Ramos (cell line): ENCODE measurements around the gene NPHS1.
"Not testable (repeated sequence)": the region's sequence is repeated elsewhere in the genome, so short reads cannot be mapped to it uniquely, and the experiment has no call there.

Source experiments
- in situ Hi-C: fragments of 300-500 bp; cut with MboI; formaldehyde crosslinking; loops from one replicate; pipeline ENCODE4 v1.14.3; 2022; ENCODE audit warnings: low sequenced_read_pairs; ENCODE audit not compliant: unreplicated experiment

NPHS1 gene

GRCh38 chr19:35882114-35882832 is 30.0 kb upstream of the NPHS1 start:
- in situ Hi-C loops = no loop called here

GRCh38 chr19:35879770-35880317 is 27.5 kb upstream of the NPHS1 start:
- in situ Hi-C loops = no loop called here

- in situ Hi-C loops = no loop called here
These were observed 26.8 kb upstream of the NPHS1 start for GRCh38 chr19:35879068-35879467.

DNA sequence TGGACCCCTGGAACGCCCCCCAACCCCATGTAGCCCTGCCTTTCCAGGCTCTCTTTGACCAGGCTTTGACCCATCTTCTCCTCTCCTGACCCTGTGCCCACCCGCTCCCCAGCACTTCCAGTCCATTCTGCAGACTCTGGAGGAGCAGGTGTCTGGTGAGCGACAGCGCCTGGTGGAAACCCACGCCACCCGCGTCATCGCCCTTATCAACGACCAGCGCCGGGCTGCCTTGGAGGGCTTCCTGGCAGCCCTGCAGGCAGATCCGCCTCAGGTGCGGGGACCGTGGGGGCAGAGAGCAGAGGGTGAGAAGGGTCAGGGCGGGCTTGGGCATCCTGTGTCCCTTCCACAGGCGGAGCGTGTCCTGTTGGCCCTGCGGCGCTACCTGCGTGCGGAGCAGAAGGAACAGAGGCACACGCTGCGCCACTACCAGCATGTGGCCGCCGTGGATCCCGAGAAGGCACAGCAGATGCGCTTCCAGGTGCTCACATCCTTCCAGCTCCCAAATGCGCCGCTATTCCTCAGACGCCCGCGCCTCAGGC is 22.2 kb upstream of the NPHS1 start:
- in situ Hi-C loops = no loop called here

DNA sequence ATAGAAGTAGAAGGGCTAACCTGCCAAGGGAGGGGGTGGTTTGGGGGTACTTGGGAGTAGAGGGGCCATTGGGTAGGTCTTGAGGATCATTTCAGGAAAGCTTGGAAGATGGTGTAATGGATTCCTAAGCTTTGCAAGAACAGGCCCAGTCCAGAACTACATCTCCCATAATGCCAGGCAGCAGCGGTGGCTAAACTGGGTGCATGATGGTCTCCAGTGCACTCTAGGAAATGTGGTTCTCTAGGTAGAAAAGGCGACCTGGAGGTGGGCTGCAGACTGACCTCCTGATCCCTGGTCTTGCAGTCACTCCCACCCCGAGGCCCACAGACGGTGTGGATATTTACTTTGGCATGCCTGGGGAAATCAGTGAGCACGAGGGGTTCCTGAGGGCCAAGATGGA is 19.9 kb upstream of the NPHS1 start:
- in situ Hi-C loops = no loop called here

GRCh38 chr19:35871611-35872010 is 19.3 kb upstream of the NPHS1 start:
- in situ Hi-C loops = no loop called here

GRCh38 chr19:35870798-35871197 is 18.5 kb upstream of the NPHS1 start:
- in situ Hi-C loops = no loop called here

- in situ Hi-C loops = not testable (repeated sequence)
These were observed 17.9 kb upstream of the NPHS1 start for GRCh38 chr19:35870124-35870736.

DNA sequence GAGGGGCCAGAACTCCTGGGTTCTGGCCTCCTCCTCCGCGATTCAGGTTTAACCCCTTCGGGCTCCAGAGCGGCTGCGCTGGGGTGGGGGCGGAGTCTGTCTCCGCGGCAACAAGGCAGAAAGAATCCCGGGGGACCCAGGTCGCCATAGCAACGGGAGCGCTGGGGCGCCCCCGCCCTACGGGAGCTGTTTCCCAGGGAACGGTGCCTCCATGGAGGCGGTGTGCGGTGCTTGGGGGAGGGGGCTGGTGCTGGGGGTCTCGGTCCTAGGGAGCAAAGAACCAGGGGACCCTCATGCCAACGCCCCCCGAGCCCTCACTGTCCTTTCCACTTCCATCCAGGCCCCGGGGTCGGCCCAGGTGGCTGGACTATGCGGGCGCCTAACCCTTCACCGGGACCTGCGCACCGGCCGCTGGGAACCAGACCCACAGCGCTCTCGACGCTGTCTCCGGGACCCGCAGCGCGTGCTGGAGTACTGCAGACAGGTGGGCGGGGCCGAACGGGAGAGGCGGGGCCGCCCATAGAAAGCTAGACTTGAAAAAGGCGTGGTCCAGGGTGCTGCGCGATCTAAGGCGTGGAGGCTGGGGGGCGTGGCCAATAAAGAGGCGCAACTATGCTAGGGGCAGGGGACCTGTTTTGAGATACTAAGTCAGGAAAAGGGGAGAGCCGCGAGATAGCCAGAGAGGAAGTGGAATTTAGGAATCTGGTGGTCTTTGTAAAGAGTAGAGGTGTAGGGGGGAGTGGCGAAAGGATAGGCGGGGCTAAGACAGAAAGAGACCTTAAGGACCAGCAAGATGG is 17.2 kb upstream of the NPHS1 start:
- in situ Hi-C loops = no loop called here

DNA sequence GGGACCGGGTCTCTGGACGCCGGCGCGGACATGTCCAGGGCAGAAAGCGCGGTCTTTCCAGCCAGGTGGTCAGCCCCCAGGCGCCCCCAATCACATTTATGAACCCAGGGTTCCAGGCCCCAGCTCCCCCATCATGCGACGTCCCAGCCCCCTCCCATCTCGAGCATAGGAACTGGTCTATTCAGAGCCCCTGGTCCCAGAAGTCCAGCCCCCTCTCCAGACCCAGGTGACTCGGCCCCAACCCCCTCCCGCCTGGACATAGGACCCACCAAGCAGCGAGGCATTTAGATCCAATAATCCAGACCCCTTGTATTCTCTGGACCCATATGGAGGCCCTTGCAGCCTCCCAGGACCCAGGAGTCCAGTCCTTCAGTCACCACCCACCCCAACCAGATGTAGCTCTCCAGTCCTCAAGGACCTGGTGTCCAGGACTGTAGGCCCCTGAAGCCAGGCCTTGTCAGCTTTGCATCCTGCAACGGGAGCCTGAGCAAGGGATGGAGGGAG is 16.6 kb upstream of the NPHS1 start:
- in situ Hi-C loops = no loop called here

DNA sequence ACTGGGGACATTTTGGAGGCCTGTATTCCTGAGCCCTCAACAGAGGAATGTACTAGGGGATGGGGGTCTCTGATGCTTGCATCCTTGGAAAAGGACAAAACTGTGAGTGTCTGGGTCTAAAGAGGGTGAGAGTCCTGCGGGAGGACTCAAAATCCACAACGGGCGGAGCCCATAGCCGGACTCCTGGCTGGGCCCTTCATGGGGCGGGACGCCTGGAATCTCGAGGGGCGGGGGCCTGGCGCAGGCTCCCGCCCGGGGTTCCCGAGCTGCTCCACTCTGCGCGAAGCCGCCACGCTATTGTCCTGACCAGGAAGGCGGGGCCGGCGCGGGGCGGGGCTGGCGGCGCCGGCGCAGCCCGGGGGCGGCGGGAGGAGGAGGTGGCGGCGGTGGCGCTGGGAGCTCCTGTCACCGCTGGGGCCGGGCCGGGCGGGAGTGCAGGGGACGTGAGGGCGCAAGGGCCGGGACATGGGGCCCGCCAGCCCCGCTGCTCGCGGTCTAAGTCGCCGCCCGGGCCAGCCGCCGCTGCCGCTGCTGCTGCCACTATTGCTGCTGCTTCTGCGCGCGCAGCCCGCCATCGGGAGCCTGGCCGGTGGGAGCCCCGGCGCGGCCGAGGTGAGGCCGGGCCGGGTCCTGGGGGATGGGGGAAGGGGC is 16.0 kb upstream of the NPHS1 start, which contains the start of gene APLP1:
Gene APLP1 (plus strand): TSS at position 403 of the 651 bp plus-strand sequence. CDS start 63 bp downstream, at position 466.
- in situ Hi-C loops = no loop called here

DNA sequence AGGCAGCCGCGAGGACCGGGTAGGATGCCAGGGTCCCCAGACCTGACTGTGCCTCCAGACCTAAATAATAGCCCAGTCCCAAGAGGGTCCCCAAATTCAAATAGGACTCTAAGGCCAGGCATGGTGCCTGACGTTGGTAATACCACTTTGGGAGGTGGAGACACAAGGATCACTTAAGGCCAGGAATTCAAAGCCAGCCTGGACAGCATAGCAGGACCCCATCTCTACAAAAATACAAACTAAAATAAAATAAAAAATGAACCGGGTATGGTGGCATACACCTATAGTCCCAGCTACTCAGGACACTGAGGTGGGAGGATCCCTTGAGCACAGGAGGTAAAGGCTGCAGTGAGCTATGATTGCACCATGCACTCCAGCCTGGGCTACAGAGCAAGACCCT is 10.7 kb upstream of the NPHS1 start:
- in situ Hi-C loops = no loop called here

DNA sequence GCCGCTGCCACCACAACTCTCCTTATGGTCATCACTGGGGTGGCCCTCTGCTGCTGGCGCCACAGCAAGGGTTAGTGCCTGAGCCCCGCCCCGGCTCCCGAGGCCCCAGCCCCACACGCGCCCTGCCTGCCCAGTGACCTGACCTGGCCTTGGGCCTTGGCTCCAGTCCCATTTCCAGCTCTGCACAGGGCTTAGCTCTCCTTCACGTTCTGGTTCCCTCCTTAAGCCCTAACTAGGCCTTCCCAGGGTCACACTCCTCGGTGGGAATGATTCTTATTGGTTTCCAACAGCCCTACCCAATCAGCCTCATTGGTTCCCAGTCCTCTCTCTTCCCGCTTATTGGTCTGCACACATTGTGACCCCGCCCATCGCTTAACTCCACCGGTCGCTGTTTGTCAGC is 10.2 kb upstream of the NPHS1 start:
- in situ Hi-C loops = no loop called here

- in situ Hi-C loops = no loop called here
These were observed 9.4 kb upstream of the NPHS1 start for GRCh38 chr19:35861640-35862160.

GRCh38 chr19:35860818-35861639 is 8.7 kb upstream of the NPHS1 start:
- in situ Hi-C loops = no loop called here

DNA sequence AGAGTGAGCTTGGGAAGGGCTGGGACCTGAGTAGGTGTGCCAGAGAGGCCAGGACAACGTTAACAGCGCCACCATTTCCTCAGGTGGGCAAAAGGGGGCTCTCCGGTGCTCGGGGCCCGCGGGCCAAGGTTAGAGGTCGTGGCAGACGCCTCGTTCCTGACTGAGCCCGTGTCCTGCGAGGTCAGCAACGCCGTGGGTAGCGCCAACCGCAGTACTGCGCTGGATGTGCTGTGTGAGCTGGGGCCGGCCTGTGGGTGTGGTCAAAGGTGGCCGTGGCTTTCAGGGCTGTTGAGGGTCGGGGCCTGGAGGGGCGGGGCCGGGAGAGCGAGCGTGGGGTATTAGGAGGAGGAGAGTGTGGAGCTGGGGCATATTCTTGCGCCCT is 8.1 kb upstream of the NPHS1 start:
- in situ Hi-C loops = no loop called here

DNA sequence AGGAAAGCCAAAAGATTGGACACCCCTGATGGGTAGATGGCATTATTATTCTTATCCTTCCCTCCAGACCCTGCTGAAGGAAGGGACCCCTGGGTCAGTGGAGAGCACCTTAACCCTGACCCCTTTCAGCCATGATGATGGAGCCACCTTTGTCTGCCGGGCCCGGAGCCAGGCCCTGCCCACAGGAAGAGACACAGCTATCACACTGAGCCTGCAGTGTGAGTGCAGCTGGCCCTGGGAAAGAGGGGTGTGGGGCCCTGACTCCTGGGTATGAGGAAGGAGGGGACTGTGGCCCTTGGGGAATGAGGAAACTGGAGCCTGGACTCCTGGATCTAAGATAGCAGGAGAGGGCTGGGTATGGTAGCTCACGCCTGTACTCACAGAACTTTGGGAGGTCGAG is 7.1 kb upstream of the NPHS1 start:
- in situ Hi-C loops = no loop called here

- in situ Hi-C loops = no loop called here
These were observed 6.0 kb upstream of the NPHS1 start for GRCh38 chr19:35858311-35858710.

GRCh38 chr19:35856546-35857149 is 4.3 kb upstream of the NPHS1 start, which contains the start of gene KIRREL2:
TSS of gene KIRREL2 (plus strand) at chr19:35856911. CDS start at chr19:35857120, 209 bp downstream.
- in situ Hi-C loops = no loop called here
